Hepatocyte (in vitro differentiated cells): ENCODE results near the gene EPHB2.

ENCODE experiments used
- EZH2 ChIP-seq: fragments of 200-600 bp; sonication (generic); IDR thresholded peaks from 2 replicates; pipeline ENCODE4 v1.6.1; 2016; ENCODE audit warnings: antibody characterized with exemption, mild to moderate bottlenecking, borderline replicate concordance
- EZH2phosphoT487 ChIP-seq: fragments of 200-600 bp; sonication (generic); IDR thresholded peaks from one replicate; pipeline ENCODE4 v1.6.1; 2018; ENCODE audit warnings: antibody characterized with exemption, mild to moderate bottlenecking, low read depth, moderate library complexity; ENCODE audit not compliant: unreplicated experiment, severe bottlenecking
- TF ChIP-seq, protein P1 (sequence below): fragments of 200-600 bp; sonication (generic); IDR thresholded peaks from 2 replicates; pipeline ENCODE4 v1.5.1; 2016; ENCODE audit warnings: antibody characterized with exemption, mild to moderate bottlenecking; ENCODE audit not compliant: poor library complexity

DNA sequence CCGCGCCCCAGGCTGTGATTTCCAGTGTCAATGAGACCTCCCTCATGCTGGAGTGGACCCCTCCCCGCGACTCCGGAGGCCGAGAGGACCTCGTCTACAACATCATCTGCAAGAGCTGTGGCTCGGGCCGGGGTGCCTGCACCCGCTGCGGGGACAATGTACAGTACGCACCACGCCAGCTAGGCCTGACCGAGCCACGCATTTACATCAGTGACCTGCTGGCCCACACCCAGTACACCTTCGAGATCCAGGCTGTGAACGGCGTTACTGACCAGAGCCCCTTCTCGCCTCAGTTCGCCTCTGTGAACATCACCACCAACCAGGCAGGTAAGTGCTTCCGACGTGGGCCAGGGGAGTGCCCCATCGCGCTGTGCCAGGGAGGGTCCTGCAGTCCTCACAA lies 154.2 kb downstream of the EPHB2 start:
- TF ChIP-seq, protein P1, sequence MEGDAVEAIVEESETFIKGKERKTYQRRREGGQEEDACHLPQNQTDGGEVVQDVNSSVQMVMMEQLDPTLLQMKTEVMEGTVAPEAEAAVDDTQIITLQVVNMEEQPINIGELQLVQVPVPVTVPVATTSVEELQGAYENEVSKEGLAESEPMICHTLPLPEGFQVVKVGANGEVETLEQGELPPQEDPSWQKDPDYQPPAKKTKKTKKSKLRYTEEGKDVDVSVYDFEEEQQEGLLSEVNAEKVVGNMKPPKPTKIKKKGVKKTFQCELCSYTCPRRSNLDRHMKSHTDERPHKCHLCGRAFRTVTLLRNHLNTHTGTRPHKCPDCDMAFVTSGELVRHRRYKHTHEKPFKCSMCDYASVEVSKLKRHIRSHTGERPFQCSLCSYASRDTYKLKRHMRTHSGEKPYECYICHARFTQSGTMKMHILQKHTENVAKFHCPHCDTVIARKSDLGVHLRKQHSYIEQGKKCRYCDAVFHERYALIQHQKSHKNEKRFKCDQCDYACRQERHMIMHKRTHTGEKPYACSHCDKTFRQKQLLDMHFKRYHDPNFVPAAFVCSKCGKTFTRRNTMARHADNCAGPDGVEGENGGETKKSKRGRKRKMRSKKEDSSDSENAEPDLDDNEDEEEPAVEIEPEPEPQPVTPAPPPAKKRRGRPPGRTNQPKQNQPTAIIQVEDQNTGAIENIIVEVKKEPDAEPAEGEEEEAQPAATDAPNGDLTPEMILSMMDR = no peak
- TF ChIP-seq EZH2phosphoT487 = no peak
- no peak for TF ChIP-seq EZH2
